GM12878 (cell line): Measurements from ENCODE around the gene IARS2. TPM values are rescaled to one million over a fixed set of nuclear protein-coding genes. Genes with fewer than 3 reads are reported as not detected.
"Not testable (repeated sequence)": the region's sequence is repeated elsewhere in the genome, so short reads cannot be mapped to it uniquely, and the experiment has no call there.

Experiments
- ATAC-seq: fragments of 200-7000 bp; cut with Tn5 transposase; 3 replicates; pipeline ENCODE4 v1.9.1; 2020; ENCODE audit warnings: mild to moderate bottlenecking, moderate library complexity
- BruUV-seq: library from RNA; stranded (reverse); fragments of 400-500 nt; replicated peaks from 2 replicates; lab custom pipeline; 2021; lab: Mats Ljungman, UMichigan
- CTCF ChIA-PET: fragments of 300-600 bp; sonication (Branson Sonifier 250); formaldehyde crosslinking; extraction: SDS; loops from one replicate; lab custom pipeline; 2021; ENCODE audit warnings: inconsistent platforms; lab: Yijun Ruan, JAX
- POLR2A ChIA-PET: fragments of 350-600 bp; formaldehyde crosslinking; extraction: SDS; loops from one replicate; lab custom pipeline; 2021; ENCODE audit warnings: inconsistent platforms; lab: Charles Lee
- RAD21 ChIA-PET: fragments of 300-600 bp; sonication (Branson Sonifier 250); formaldehyde crosslinking; loops from one replicate; lab custom pipeline; 2023; ENCODE audit warnings: antibody characterized with exemption; ENCODE audit not compliant: unreplicated experiment; lab: Charles Lee
- SMC1A ChIA-PET: fragments of 300-600 bp; sonication (Branson Sonifier 250); formaldehyde crosslinking; loops from one replicate; lab custom pipeline; 2023; ENCODE audit not compliant: unreplicated experiment, uncharacterized antibody; lab: Charles Lee
- DNase-seq: peaks from one replicate; pipeline ENCODE4 v3.0.0-alpha.2; 2011; ENCODE audit warnings: low read depth, low spot score
- FAIRE-seq: peaks from 3 replicates; lab custom pipeline; 2011; peaks lifted over from hg19 to GRCh38; lab: Jason Lieb, UNC
- H2AFZ ChIP-seq: 2 replicates; pipeline ENCODE4 v1.6.0; 2011; ENCODE audit warnings: low read depth, low read length, control low read depth; ENCODE audit not compliant: control insufficient read depth
- H3K27ac ChIP-seq: 2 replicates; pipeline ENCODE4 v1.5.1; 2011; ENCODE audit warnings: control low read depth; ENCODE audit not compliant: control insufficient read depth, insufficient read depth
- H3K27me3 ChIP-seq, 2 experiments: replicated peaks in 1 of 2; 2 replicates each; pipeline versions ENCODE4 v1.6.0 to v1.6.1; 2011; ENCODE audit warnings: low read length in 1 of 2; ENCODE audit not compliant: control insufficient read depth in 2 of 2, insufficient read depth in 2 of 2
- H3K36me3 ChIP-seq, 2 experiments: 2 replicates each; pipeline ENCODE4 v1.5.1; 2011; ENCODE audit warnings: low read length in 1 of 2; ENCODE audit not compliant: control insufficient read depth in 2 of 2, insufficient read depth in 2 of 2
- H3K4me1 ChIP-seq: 2 replicates; pipeline ENCODE4 v1.6.1; 2011; ENCODE audit warnings: mild to moderate bottlenecking, low read length, moderate library complexity, mixed read lengths; ENCODE audit not compliant: control insufficient read depth, insufficient read depth
- H3K4me2 ChIP-seq: 2 replicates; pipeline ENCODE4 v1.6.0; 2011; ENCODE audit warnings: control low read depth; ENCODE audit not compliant: control insufficient read depth, insufficient read depth
- H3K4me3 ChIP-seq: fragments of 200-600 bp; sonication (generic); 2 replicates; pipeline ENCODE4 v1.5.1; 2016
- H3K79me2 ChIP-seq: 2 replicates; pipeline ENCODE4 v1.6.0; 2011; ENCODE audit warnings: low read length; ENCODE audit not compliant: control insufficient read depth, insufficient read depth
- H3K9ac ChIP-seq: 2 replicates; pipeline ENCODE4 v1.8.0; 2011; ENCODE audit warnings: low read length, control low read depth, mixed read lengths; ENCODE audit not compliant: control insufficient read depth, insufficient read depth
- H3K9me3 ChIP-seq: replicated peaks from 3 replicates; pipeline ENCODE4 v1.5.1; 2011; ENCODE audit warnings: mild to moderate bottlenecking, low read length; ENCODE audit not compliant: control insufficient read depth, insufficient read depth
- H4K20me1 ChIP-seq: 2 replicates; pipeline ENCODE4 v1.6.0; 2011; ENCODE audit not compliant: control insufficient read depth, insufficient read depth
- BACH1 ChIP-seq: fragments of 450-650 bp; IDR thresholded peaks from 2 replicates; pipeline ENCODE4 v1.6.1; 2017; ENCODE audit warnings: mild to moderate bottlenecking, borderline replicate concordance
- ETV6 ChIP-seq, 2 experiments: fragments of 450-650 bp in 1 of 2; IDR thresholded peaks in 1 of 2; conservative IDR thresholded peaks in 1 of 2; 2 replicates each; pipeline ENCODE4 v1.6.1; 2014; ENCODE audit warnings: antibody characterized with exemption in 1 of 2, borderline replicate concordance in 1 of 2, low read depth in 1 of 2, mild to moderate bottlenecking in 1 of 2, moderate library complexity in 1 of 2
- FOXM1 ChIP-seq: IDR thresholded peaks from 2 replicates; pipeline ENCODE4 v1.6.1; 2012; ENCODE audit warnings: low read depth, mild to moderate bottlenecking, inconsistent platforms, low read length, moderate library complexity
- IKZF1 ChIP-seq: fragments of 450-650 bp; conservative IDR thresholded peaks from 2 replicates; pipeline ENCODE4 v1.6.1; 2017; ENCODE audit warnings: antibody characterized with exemption, mild to moderate bottlenecking
- PML ChIP-seq: IDR thresholded peaks from 2 replicates; pipeline ENCODE4 v1.6.1; 2012; ENCODE audit warnings: low read length, inconsistent platforms
- POLR2AphosphoS2 ChIP-seq: IDR thresholded peaks from 2 replicates; pipeline ENCODE4 v1.6.1; 2011; ENCODE audit warnings: low read depth, mild to moderate bottlenecking, low read length, improper control_type of control experiment, moderate library complexity
- WGBS: methylation state at CpG from one replicate; pipeline ENCODE4 v1.1.6; 2016; ENCODE audit warnings: low lambda C conversion rate; ENCODE audit not compliant: insufficient replicate concordance, insufficient coverage; ENCODE audit errors: missing lambda C conversion rate; 5-methylcytosine and 5-hydroxymethylcytosine counted together
- in situ Hi-C: fragments of 300-500 bp; cut with MboI; formaldehyde crosslinking; loops from 9 replicates; pipeline ENCODE4 v1.14.3; 2018; ENCODE audit warnings: mixed read lengths
- intact Hi-C: fragments of 100-400 bp; cut with micrococcal nuclease; formaldehyde crosslinking; loops from one replicate; pipeline ENCODE4 v1.14.2; 2022; ENCODE audit not compliant: unreplicated experiment
- polyA plus RNA-seq, 11 experiments: library from polyadenylated mRNA; depleted of rRNA in 4 of 11; unstranded in 6 of 11; stranded (reverse) in 5 of 11; fragments of >200 nt; fragmentation: Nextera tagmentation in 4 of 11; fragmentation: Illumina TruSeq in 1 of 11; extraction: Ambion mirVana in 4 of 11; extraction: Trizol in 1 of 11; gene quantifications; 1 replicate in 1 of 11; 2 replicates in 10 of 11; pipeline versions ENCODE4 v1.2.1 to v1.2.3, GENCODE V29; 2011 to 2016; ENCODE audit warnings: inconsistent platforms in 2 of 11, missing spikeins in 2 of 11, low read depth in 1 of 11
- total RNA-seq, 4 experiments: library from RNA; depleted of rRNA in 3 of 4; stranded (reverse); fragments of >200 nt in 3 of 4; fragmentation: Illumina TruSeq in 1 of 4; extraction: Trizol in 1 of 4; gene quantifications; 2 replicates each; pipeline versions ENCODE4 v1.2.1 to v1.2.3, GENCODE V29; 2013 to 2021
- TF ChIP-seq, protein P1 (sequence below): IDR thresholded peaks from 2 replicates; pipeline ENCODE4 v1.6.1; 2011; ENCODE audit warnings: borderline replicate concordance, low read depth, mild to moderate bottlenecking, moderate library complexity, low read length; ENCODE audit not compliant: insufficient read depth, poor library complexity, severe bottlenecking

Gene IARS2
- total and polyA plus RNA-seq, 10 of the 15 experiments (the other 5 are each of a cell fraction or from before 2014, with no cell fraction given): 23.7 to 100 (median 66.8) TPM

- TF ChIP-seq ETV6 (conservative IDR thresholded peaks at IDR 0.05 in 1 of 2, IDR thresholded peaks at IDR 0.05 in 1 of 2; ENCODE audit: borderline replicate concordance in 1 of 2, low read depth in 1 of 2) (no peak), BACH1 (no peak), POLR2AphosphoS2 (no peak), FOXM1 (no peak), IKZF1 (no peak), PML (no peak)
- TF ChIP-seq, protein P1, sequence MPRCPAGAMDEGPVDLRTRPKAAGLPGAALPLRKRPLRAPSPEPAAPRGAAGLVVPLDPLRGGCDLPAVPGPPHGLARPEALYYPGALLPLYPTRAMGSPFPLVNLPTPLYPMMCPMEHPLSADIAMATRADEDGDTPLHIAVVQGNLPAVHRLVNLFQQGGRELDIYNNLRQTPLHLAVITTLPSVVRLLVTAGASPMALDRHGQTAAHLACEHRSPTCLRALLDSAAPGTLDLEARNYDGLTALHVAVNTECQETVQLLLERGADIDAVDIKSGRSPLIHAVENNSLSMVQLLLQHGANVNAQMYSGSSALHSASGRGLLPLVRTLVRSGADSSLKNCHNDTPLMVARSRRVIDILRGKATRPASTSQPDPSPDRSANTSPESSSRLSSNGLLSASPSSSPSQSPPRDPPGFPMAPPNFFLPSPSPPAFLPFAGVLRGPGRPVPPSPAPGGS: no peak
Measured at GRCh38 chr1:220157738-220158137, 63.8 kb downstream of the IARS2 start (continued).

DNA sequence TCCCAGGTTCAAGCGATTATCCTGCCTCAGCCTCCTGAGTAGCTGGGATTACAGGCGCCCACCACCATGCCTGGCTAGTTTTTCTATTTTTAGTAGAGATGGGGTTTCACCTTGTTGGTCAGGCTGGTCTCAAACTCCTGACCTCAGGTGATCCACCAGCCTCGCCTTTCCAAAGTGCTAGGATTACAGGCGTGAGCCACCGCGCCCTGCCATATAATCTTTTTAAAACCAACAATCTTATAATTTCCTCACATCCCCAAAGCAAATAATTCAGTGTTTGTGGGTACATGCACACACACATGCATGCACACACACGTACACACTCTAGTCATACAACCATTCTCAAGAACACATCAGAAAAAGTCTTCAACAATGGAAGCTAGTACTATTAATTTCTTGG, 64.6 kb downstream of the IARS2 start:
- H3K9me3 ChIP-seq, H3K9ac ChIP-seq, H4K20me1 ChIP-seq, H3K4me1 ChIP-seq, H3K4me2 ChIP-seq, H3K27me3 ChIP-seq, BruUV-seq, RAD21 ChIA-PET, H3K4me3 ChIP-seq, H2AFZ ChIP-seq, FAIRE-seq, intact Hi-C loops, in situ Hi-C loops, POLR2A ChIA-PET, H3K79me2 ChIP-seq, H3K27ac ChIP-seq, SMC1A ChIA-PET, ATAC-seq, DNase-seq: not testable (repeated sequence)
- WGBS: 95% methylated on average over 7 of the region's 7 CpGs
- CTCF ChIA-PET: interaction anchor here (0.9 to 1.8 kb wide), 4 partner anchors 9 to 58 kb away, joined by 3 to 4 read pairs (median 3); no protein-coding TSS in a partner anchor
- H3K36me3 ChIP-seq: peaks cover 3 to 34% of the 10 kb centered on the region in 2 experiments
